OCI-LY7 (cell line): Measurements from ENCODE around the gene PEMT. TPM values are rescaled to one million over a fixed set of nuclear protein-coding genes. Genes with fewer than 3 reads are reported as not detected.

ENCODE experiments used
- BruUV-seq: library from RNA; stranded (reverse); fragments of 400-500 nt; replicated peaks from 2 replicates; lab custom pipeline; 2021; lab: Mats Ljungman, UMichigan
- CTCF ChIA-PET: fragments of 300-600 bp; sonication (Branson Sonifier 250); formaldehyde crosslinking; loops from one replicate; lab custom pipeline; 2022; ENCODE audit warnings: antibody characterized with exemption; ENCODE audit not compliant: unreplicated experiment; lab: Charles Lee
- POLR2A ChIA-PET: fragments of 300-600 bp; sonication (Branson Sonifier 250); formaldehyde crosslinking; loops from one replicate; lab custom pipeline; 2022; ENCODE audit warnings: antibody characterized with exemption; lab: Charles Lee
- DNase-seq: peaks from one replicate; pipeline ENCODE4 v3.0.0-alpha.2; 2015; ENCODE audit warnings: low spot score
- H2AFZ ChIP-seq: fragments of 200-600 bp; sonication (generic), shearing (Covaris generic); 2 replicates; pipeline ENCODE4 v1.6.1; 2014; ENCODE audit warnings: mild to moderate bottlenecking, antibody characterized with exemption, low read length, moderate library complexity
- H3K27ac ChIP-seq: fragments of 200-600 bp; sonication (generic); 2 replicates; pipeline ENCODE4 v1.5.1; 2014; ENCODE audit warnings: mixed run types, low read depth, mild to moderate bottlenecking, moderate library complexity, low read length, inconsistent platforms; ENCODE audit not compliant: poor library complexity, severe bottlenecking
- H3K36me3 ChIP-seq: fragments of 200-600 bp; sonication (generic); 2 replicates; pipeline ENCODE4 v1.6.1; 2014; ENCODE audit warnings: mild to moderate bottlenecking, antibody characterized with exemption, low read length, moderate library complexity, mixed read lengths; ENCODE audit not compliant: insufficient read depth
- H3K4me1 ChIP-seq: fragments of 200-600 bp; sonication (generic); 2 replicates; pipeline ENCODE4 v1.5.1; 2014; ENCODE audit warnings: mild to moderate bottlenecking, low read length; ENCODE audit not compliant: insufficient read depth, poor library complexity, severe bottlenecking
- H3K4me2 ChIP-seq: fragments of 200-600 bp; sonication (generic); 2 replicates; pipeline ENCODE4 v1.6.1; 2014; ENCODE audit warnings: mild to moderate bottlenecking, low read length
- H3K4me3 ChIP-seq: fragments of 200-600 bp; sonication (generic); 2 replicates; pipeline ENCODE4 v1.5.1; 2014; ENCODE audit warnings: mild to moderate bottlenecking, low read depth, low read length; ENCODE audit not compliant: poor library complexity, severe bottlenecking
- H3K79me2 ChIP-seq: fragments of 200-600 bp; sonication (generic); 2 replicates; pipeline ENCODE4 v1.6.1; 2016; ENCODE audit warnings: low read depth, mild to moderate bottlenecking, low read length, moderate library complexity, mixed read lengths; ENCODE audit not compliant: insufficient read depth
- H3K9me2 ChIP-seq: fragments of 200-600 bp; sonication (generic); 2 replicates; pipeline ENCODE4 v1.6.1; 2016; ENCODE audit warnings: mild to moderate bottlenecking, low read length, mixed read lengths; ENCODE audit not compliant: insufficient read depth
- H3K9me3 ChIP-seq: fragments of 200-600 bp; sonication (generic); 2 replicates; pipeline ENCODE4 v1.6.1; 2014; ENCODE audit warnings: mild to moderate bottlenecking, mixed run types, low read length, mixed read lengths
- H4K20me1 ChIP-seq: fragments of 200-600 bp; sonication (generic); 2 replicates; pipeline ENCODE4 v1.6.1; 2014; ENCODE audit warnings: mild to moderate bottlenecking, antibody characterized with exemption, low read length, moderate library complexity, mixed read lengths; ENCODE audit not compliant: insufficient read depth
- CTCF ChIP-seq: fragments of 200-600 bp; sonication (generic); conservative IDR thresholded peaks from 2 replicates; pipeline ENCODE4 v1.5.1; 2014; ENCODE audit warnings: mild to moderate bottlenecking, antibody characterized with exemption, low read length, moderate library complexity, mixed read lengths
- EZH2phosphoT487 ChIP-seq: fragments of 200-600 bp; sonication (generic); IDR thresholded peaks from 2 replicates; pipeline ENCODE4 v1.6.1; 2018; ENCODE audit warnings: low read depth, borderline replicate concordance, mild to moderate bottlenecking, mixed run types, antibody characterized with exemption, low read length, moderate library complexity, mixed read lengths
- intact Hi-C: fragments of 100-400 bp; cut with micrococcal nuclease; formaldehyde crosslinking; loops from one replicate; pipeline ENCODE4 v1.10.0; 2022; ENCODE audit not compliant: unreplicated experiment
- total RNA-seq, 2 experiments: library from RNA; depleted of rRNA in 1 of 2; stranded (reverse); fragments of >200 nt in 1 of 2; shearing (Covaris generic) in 1 of 2; gene quantifications; 2 replicates each; pipeline ENCODE4 v1.2.3, GENCODE V29; 2014 to 2022

PEMT gene
- total RNA-seq, 2 experiments from 2014 or later, result 27.3 to 53.5 TPM

DNA sequence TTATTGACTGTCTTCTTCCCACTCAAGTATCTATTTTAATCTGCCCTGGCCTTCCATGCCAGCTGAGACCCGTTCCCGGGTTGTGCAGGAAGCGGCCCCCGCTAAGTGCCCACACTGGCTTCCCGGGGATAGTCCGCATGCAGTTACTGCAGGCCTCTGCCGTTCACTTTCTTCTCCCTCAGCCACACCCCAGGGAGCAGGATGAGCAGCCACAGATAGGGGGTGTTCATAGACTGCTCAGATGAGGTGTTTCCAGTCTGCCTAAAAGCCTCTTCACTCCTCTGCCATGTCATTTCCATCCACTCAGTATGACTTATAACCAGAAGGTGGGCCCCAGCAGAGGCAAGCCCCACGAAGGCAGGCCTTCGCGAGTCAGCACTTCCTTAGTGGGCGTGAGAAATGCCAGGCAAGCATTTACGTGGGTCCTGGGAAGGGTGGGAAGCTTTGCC is 107.0 kb downstream of the PEMT start:
- TF ChIP-seq EZH2phosphoT487 (no peak), CTCF (no peak)
- no peaks in the 10 kb centered on the region for H3K9me2 ChIP-seq
- peaks cover 28% of the 10 kb centered on the region for H3K4me1 ChIP-seq
- intact Hi-C loops, result no loop called here
- H3K36me3 ChIP-seq, result peaks cover 80% of the 10 kb centered on the region
- peaks cover 55% of the 10 kb centered on the region for H3K79me2 ChIP-seq
- no TSS peak for BruUV-seq
- H3K27ac ChIP-seq, result no peak overlapping the region
- ChIA-PET CTCF (no interaction called here), POLR2A (interaction anchor here (0.7 kb wide), 1 partner anchor 75 kb away, joined by 3 read pairs; no protein-coding TSS in a partner anchor)
- H2AFZ ChIP-seq, result no peak overlapping the region
- H3K4me3 ChIP-seq, result no peak overlapping the region
- H3K9me3 ChIP-seq, result no peaks in the 10 kb centered on the region
- no peak for DNase-seq
- no peak overlapping the region for H3K4me2 ChIP-seq
- peaks cover 6% of the 10 kb centered on the region for H4K20me1 ChIP-seq

- no peak overlapping the region for H3K4me3 ChIP-seq
- TF ChIP-seq EZH2phosphoT487 (no peak), CTCF (no peak)
- no peaks in the 10 kb centered on the region for H3K9me2 ChIP-seq
- H3K9me3 ChIP-seq, result no peaks in the 10 kb centered on the region
- H4K20me1 ChIP-seq, result peaks cover 6% of the 10 kb centered on the region
- H3K4me2 ChIP-seq, result peak overlapping the region; percentile 23; the same call in 1 of the 2 replicates
- H3K36me3 ChIP-seq, result peaks cover 72% of the 10 kb centered on the region
- no TSS peak for BruUV-seq
- H3K4me1 ChIP-seq, result peaks cover 46% of the 10 kb centered on the region
- POLR2A ChIA-PET, result no interaction called here
- H3K27ac ChIP-seq, result no peak overlapping the region
- no peak overlapping the region for H2AFZ ChIP-seq
- DNase-seq, result no peak
- peaks cover 81% of the 10 kb centered on the region for H3K79me2 ChIP-seq
- intact Hi-C loops, result no loop called here
- CTCF ChIA-PET, result interaction anchor here (0.5 kb wide), 1 partner anchor 108 kb away, joined by 5 read pairs; no protein-coding TSS in a partner anchor
These were observed 109.6 kb downstream of the PEMT start for GRCh38 chr17:17481860-17482259.

DNA sequence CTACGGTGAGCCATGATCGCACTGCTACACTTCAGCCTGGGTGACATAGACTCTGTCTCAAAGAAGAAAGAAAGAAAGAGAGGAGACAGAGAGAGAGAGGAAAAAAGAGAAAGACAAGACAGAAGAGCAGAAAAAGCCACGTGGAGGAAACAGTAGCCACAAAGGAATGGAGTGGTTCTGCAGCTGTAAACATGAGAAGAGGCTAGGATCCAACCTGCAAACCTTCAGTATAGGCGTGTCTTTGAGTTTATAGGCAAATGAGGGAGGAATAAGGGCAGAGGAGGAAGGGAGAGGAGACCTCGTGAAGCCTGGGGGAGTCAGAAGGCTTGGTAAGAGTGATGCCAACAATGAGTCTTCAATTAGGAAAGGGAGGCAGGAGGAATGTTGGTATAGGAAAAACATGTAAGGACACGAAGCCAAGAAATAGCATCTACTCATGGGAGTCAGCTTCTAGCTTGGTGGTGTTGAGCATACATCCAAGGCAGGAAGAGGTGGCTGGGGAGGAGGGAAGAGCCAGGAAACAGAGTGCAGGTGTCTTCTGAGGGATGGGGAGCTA is 110.8 kb downstream of the PEMT start:
- peak overlapping the region; percentile 3 for H3K4me3 ChIP-seq
- no peaks in the 10 kb centered on the region for H3K9me2 ChIP-seq
- H3K4me2 ChIP-seq, result peak overlapping the region; percentile 97
- no peaks in the 10 kb centered on the region for H3K9me3 ChIP-seq
- CTCF ChIA-PET, result no interaction called here
- no peak for TF ChIP-seq EZH2phosphoT487
- TF ChIP-seq CTCF, result no peak
- POLR2A ChIA-PET, result no interaction called here
- H4K20me1 ChIP-seq, result peaks cover 6% of the 10 kb centered on the region
- DNase-seq, result no peak
- H3K36me3 ChIP-seq, result peaks cover 69% of the 10 kb centered on the region
- H3K27ac ChIP-seq, result peak overlapping the region; percentile 21
- H2AFZ ChIP-seq, result no peak overlapping the region
- peaks cover 81% of the 10 kb centered on the region for H3K79me2 ChIP-seq
- BruUV-seq, result no TSS peak
- intact Hi-C loops, result no loop called here
- H3K4me1 ChIP-seq, result peaks cover 46% of the 10 kb centered on the region
